Adrenal gland (tissue), 5 donors: ENCODE results near the gene ZFP3.
"Not testable (repeated sequence)": the region's sequence is repeated elsewhere in the genome, so short reads cannot be mapped to it uniquely, and the experiment has no call there.

ENCODE experiments used
- CTCF ChIP-seq, 6 experiments: fragments of 450-650 bp in 4 of 6; fragments of 200-600 bp in 2 of 6; sonication (generic) in 1 of 6; IDR thresholded peaks; 1 replicate in 5 of 6; 2 replicates in 1 of 6; pipeline versions ENCODE4 v1.5.1 to v1.8.0; 2016 to 2021; ENCODE audit warnings: antibody characterized with exemption in 6 of 6, mild to moderate bottlenecking in 2 of 6, moderate library complexity in 1 of 6
- POLR2A ChIP-seq, 2 donors: fragments of 450-650 bp; IDR thresholded peaks; one replicate each; pipeline ENCODE4 v1.6.1; 2017; ENCODE audit warnings: antibody characterized with exemption in 2 of 2, mild to moderate bottlenecking in 2 of 2, moderate library complexity in 1 of 2
- donor health status: DM: no; HTN: no; CAD: no.

GRCh38 chr17:5120436-5121185 lies 42.3 kb downstream of the ZFP3 start:
- not testable (repeated sequence) for TF ChIP-seq POLR2A, CTCF (IDR thresholded peaks at IDR 0.05)
